Cortex of kidney (tissue), 1 donor: ENCODE results near the gene HSFX1.
"Not testable (repeated sequence)": the region's sequence is repeated elsewhere in the genome, so short reads cannot be mapped to it uniquely, and the experiment has no call there.

Source experiments
- DNase-seq: peaks from one replicate; lab custom pipeline; 2025; lab: John Stamatoyannopoulos, UW

The HSFX1 gene

GRCh38 chrX:149773768-149774167 lies at the start of gene HSFX1:
Gene HSFX1, plus strand, starts transcription at chrX:149774068. Its CDS starts 614 bp downstream, at chrX:149774682.
- not testable (repeated sequence) for DNase-seq

GRCh38 chrX:149727308-149727707 lies 46.6 kb upstream of the HSFX1 start:
- not testable (repeated sequence) for DNase-seq

GRCh38 chrX:149742269-149742668 lies 31.6 kb upstream of the HSFX1 start:
- DNase-seq = not testable (repeated sequence)

- DNase-seq = not testable (repeated sequence)
These were observed 27.4 kb upstream of the HSFX1 start for GRCh38 chrX:149746390-149747007.

- peak; percentile 2 for DNase-seq
These were observed 16.4 kb upstream of the HSFX1 start for GRCh38 chrX:149757206-149758067.

GRCh38 chrX:149758068-149758714 lies 15.7 kb upstream of the HSFX1 start:
- DNase-seq = no peak

GRCh38 chrX:149758715-149759078 lies 15.2 kb upstream of the HSFX1 start:
- DNase-seq = not testable (repeated sequence)

GRCh38 chrX:149759824-149760223 lies 14.0 kb upstream of the HSFX1 start:
- DNase-seq = no peak

- DNase-seq = no peak
These were observed 12.9 kb upstream of the HSFX1 start for GRCh38 chrX:149760965-149761364.

- DNase-seq = not testable (repeated sequence)
These were observed 11.8 kb upstream of the HSFX1 start for GRCh38 chrX:149761858-149762674.

GRCh38 chrX:149762696-149763614 lies 10.9 kb upstream of the HSFX1 start:
- DNase-seq = no peak

- not testable (repeated sequence) for DNase-seq
These were observed 3.5 kb upstream of the HSFX1 start for GRCh38 chrX:149770344-149770743.

- DNase-seq = not testable (repeated sequence)
These were observed 842 bp upstream of the HSFX1 start for GRCh38 chrX:149773026-149773425.

- not testable (repeated sequence) for DNase-seq
These were observed 4.1 kb downstream of the HSFX1 start for GRCh38 chrX:149777999-149778398.

GRCh38 chrX:149781727-149782126 lies 7.9 kb downstream of the HSFX1 start, which contains the start of gene MAGEA9:
Gene MAGEA9, plus strand, starts transcription at chrX:149781930. Its CDS starts 4,281 bp downstream, at chrX:149786211.
- DNase-seq = not testable (repeated sequence)

- not testable (repeated sequence) for DNase-seq
These were observed 21.7 kb downstream of the HSFX1 start for GRCh38 chrX:149795531-149795930.

- no peak for DNase-seq
These were observed 25.3 kb downstream of the HSFX1 start for GRCh38 chrX:149799095-149799714.

- DNase-seq = no peak
These were observed 26.1 kb downstream of the HSFX1 start for GRCh38 chrX:149799938-149800337.

GRCh38 chrX:149803458-149804062 lies 29.7 kb downstream of the HSFX1 start:
- no peak for DNase-seq

GRCh38 chrX:149804102-149804501 lies 30.2 kb downstream of the HSFX1 start:
- no peak for DNase-seq
